HepG2 (cell line): ENCODE results near the gene PIM3. TPM values are rescaled to one million over a fixed set of nuclear protein-coding genes. Genes with fewer than 3 reads are reported as not detected.
A peak's percentile ranks its signal among the peaks of the same experiment; 100 is the strongest.

Experiments
- AGO2 ChIP-seq: fragments of 200-400 bp; formaldehyde crosslinking; optimal IDR thresholded peaks from 2 replicates; pipeline ENCODE3; 2017; ENCODE audit warnings: mild to moderate bottlenecking, low read depth, low read length, moderate library complexity
- CCDC6 ChIP-seq: sonication (generic); formaldehyde crosslinking; IDR thresholded peaks from 2 replicates; pipeline ENCODE4 v1.8.1; 2022; ENCODE audit warnings: mild to moderate bottlenecking, missing genetic modification reagents, moderate library complexity
- EZH2 ChIP-seq: conservative IDR thresholded peaks from 2 replicates; pipeline ENCODE4 v1.6.1; 2012; ENCODE audit warnings: mild to moderate bottlenecking, low read depth, low read length, moderate library complexity
- FOXC1 ChIP-seq: sonication (generic); formaldehyde crosslinking; IDR thresholded peaks from 2 replicates; pipeline ENCODE4 v1.8.0; 2022; ENCODE audit warnings: mild to moderate bottlenecking, missing genetic modification reagents, borderline replicate concordance
- GTF3A ChIP-seq: sonication (generic); formaldehyde crosslinking; conservative IDR thresholded peaks from 2 replicates; pipeline ENCODE4 v1.4.0; 2020; ENCODE audit warnings: mild to moderate bottlenecking, missing genetic modification reagents
- HBP1 ChIP-seq: IDR thresholded peaks from 2 replicates; pipeline ENCODE4 v1.6.1; 2016; ENCODE audit warnings: low read depth, control low read depth
- KAT7 ChIP-seq: IDR thresholded peaks from 2 replicates; pipeline ENCODE4 v1.6.1; 2018; ENCODE audit warnings: borderline replicate concordance, missing compliant biosample characterization
- MTERF4 ChIP-seq: sonication (generic); formaldehyde crosslinking; IDR thresholded peaks from 2 replicates; pipeline ENCODE4 v1.8.0; 2023; ENCODE audit warnings: mild to moderate bottlenecking, missing genetic modification reagents
- NFRKB ChIP-seq: fragments of 450-650 bp; IDR thresholded peaks from 2 replicates; pipeline ENCODE4 v1.6.1; 2017
- NR1H2 ChIP-seq: sonication (generic); formaldehyde crosslinking; IDR thresholded peaks from 2 replicates; pipeline ENCODE4 v1.8.1; 2022; ENCODE audit warnings: low read depth, missing genetic modification reagents, borderline replicate concordance
- NR3C1 ChIP-seq: sonication (generic); formaldehyde crosslinking; IDR thresholded peaks from 2 replicates; pipeline ENCODE4 v1.4.0; 2020; ENCODE audit warnings: missing genetic modification reagents
- RFX1 ChIP-seq: fragments of 450-650 bp; IDR thresholded peaks from 2 replicates; pipeline ENCODE4 v1.6.1; 2017
- SIN3A ChIP-seq: IDR thresholded peaks from 2 replicates; pipeline ENCODE4 v1.6.1; 2011; ENCODE audit warnings: low read depth, mild to moderate bottlenecking, control low read depth, low read length, borderline replicate concordance
- SMAD3 ChIP-seq: sonication (generic); formaldehyde crosslinking; IDR thresholded peaks from 2 replicates; pipeline ENCODE4 v1.4.0; 2020; ENCODE audit warnings: missing genetic modification reagents
- SP4 ChIP-seq: sonication (generic); formaldehyde crosslinking; IDR thresholded peaks from 2 replicates; pipeline ENCODE4 v1.8.1; 2023; ENCODE audit warnings: mild to moderate bottlenecking, missing genetic modification reagents
- THYN1 ChIP-seq: sonication (generic); formaldehyde crosslinking; IDR thresholded peaks from 2 replicates; pipeline ENCODE4 v1.8.1; 2023; ENCODE audit warnings: low read depth, mild to moderate bottlenecking, moderate library complexity, missing genetic modification reagents, borderline replicate concordance
- ZNF207 ChIP-seq: fragments of 450-650 bp; IDR thresholded peaks from 2 replicates; pipeline ENCODE4 v1.6.1; 2016; ENCODE audit warnings: antibody characterized with exemption, borderline replicate concordance
- ZNF263 ChIP-seq: sonication (generic); formaldehyde crosslinking; IDR thresholded peaks from 2 replicates; pipeline ENCODE4 v1.4.0; 2020; ENCODE audit warnings: missing genetic modification reagents
- ZNF317 ChIP-seq: sonication (generic); formaldehyde crosslinking; IDR thresholded peaks from 2 replicates; pipeline ENCODE4 v1.5.0; 2020; ENCODE audit warnings: mild to moderate bottlenecking, missing genetic modification reagents
- ZNF598 ChIP-seq: sonication (generic); formaldehyde crosslinking; IDR thresholded peaks from 2 replicates; pipeline ENCODE4 v1.5.1; 2020; ENCODE audit warnings: mild to moderate bottlenecking, missing genetic modification reagents, borderline replicate concordance
- ZNF790 ChIP-seq: sonication (generic); formaldehyde crosslinking; IDR thresholded peaks from 2 replicates; pipeline ENCODE4 v1.8.0; 2022; ENCODE audit warnings: missing genetic modification reagents, mild to moderate bottlenecking, borderline replicate concordance
- ZNF883 ChIP-seq: sonication (generic); formaldehyde crosslinking; IDR thresholded peaks from 2 replicates; pipeline ENCODE4 v1.5.1; 2020; ENCODE audit warnings: mild to moderate bottlenecking, missing genetic modification reagents; ENCODE audit errors: not compliant biosample characterization
- polyA plus RNA-seq, 8 experiments: library from polyadenylated mRNA; depleted of rRNA in 3 of 8; stranded (reverse) in 7 of 8; unstranded in 1 of 8; fragments of >200 nt; fragmentation: Illumina TruSeq in 4 of 8; extraction: Trizol in 4 of 8; gene quantifications; 2 replicates each; pipeline versions ENCODE4 v1.2.1 to v1.2.3, GENCODE V29; 2011 to 2016; ENCODE audit warnings: low read depth in 4 of 8, missing spikeins in 1 of 8, mixed read lengths in 1 of 8; ENCODE audit not compliant: insufficient read depth in 1 of 8
- total RNA-seq, 5 experiments: library from RNA; depleted of rRNA; stranded (reverse); fragments of >200 nt; fragmentation: Illumina TruSeq; extraction: Trizol; gene quantifications; 2 replicates each; pipeline ENCODE4 v1.2.3, GENCODE V29; 2016; ENCODE audit warnings: low read depth in 1 of 5
- TF ChIP-seq, protein P1 (sequence below): sonication (generic); formaldehyde crosslinking; IDR thresholded peaks from 2 replicates; pipeline ENCODE4 v1.8.1; 2023; ENCODE audit warnings: missing genetic modification reagents, mild to moderate bottlenecking, borderline replicate concordance
- TF ChIP-seq, protein P2 (sequence below): sonication (generic); formaldehyde crosslinking; IDR thresholded peaks from 2 replicates; pipeline ENCODE4 v1.5.0; 2020; ENCODE audit warnings: mild to moderate bottlenecking, missing genetic modification reagents

The PIM3 gene
- total and polyA plus RNA-seq, 2 of the 13 experiments (the other 11 are each of a cell fraction or from before 2014, with no cell fraction given), result 21.6 to 31.2 TPM

- TF ChIP-seq, protein P1, sequence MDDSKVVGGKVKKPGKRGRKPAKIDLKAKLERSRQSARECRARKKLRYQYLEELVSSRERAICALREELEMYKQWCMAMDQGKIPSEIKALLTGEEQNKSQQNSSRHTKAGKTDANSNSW (CRISPR knock-in tag), result no peak
- TF ChIP-seq ZNF598 (peak; percentile 61; the same call in 1 of the 2 replicates), CCDC6 (CRISPR knock-in tag) (no peak), SMAD3 (CRISPR knock-in tag) (0 out of 2 replicates have a peak, but pooled peaks have one; percentile 16), SIN3A (peak; percentile 71; the same call in 1 of the 2 replicates), GTF3A (CRISPR knock-in tag) (no peak), ZNF207 (no peak), NFRKB (no peak), HBP1 (no peak), SP4 (CRISPR knock-in tag) (peak; percentile 52; the same call in 1 of the 2 replicates), MTERF4 (CRISPR knock-in tag) (no peak), FOXC1 (CRISPR knock-in tag) (no peak), NR3C1 (CRISPR knock-in tag) (no peak), ZNF317 (no peak), KAT7 (CRISPR knock-in tag) (no peak; the same call in 1 of the 2 replicates), THYN1 (no peak), AGO2 (no peak), ZNF263 (CRISPR knock-in tag) (no peak), NR1H2 (CRISPR knock-in tag) (no peak), ZNF790 (no peak), EZH2 (no peak), RFX1 (no peak), ZNF883 (no peak)
- TF ChIP-seq, protein P2, sequence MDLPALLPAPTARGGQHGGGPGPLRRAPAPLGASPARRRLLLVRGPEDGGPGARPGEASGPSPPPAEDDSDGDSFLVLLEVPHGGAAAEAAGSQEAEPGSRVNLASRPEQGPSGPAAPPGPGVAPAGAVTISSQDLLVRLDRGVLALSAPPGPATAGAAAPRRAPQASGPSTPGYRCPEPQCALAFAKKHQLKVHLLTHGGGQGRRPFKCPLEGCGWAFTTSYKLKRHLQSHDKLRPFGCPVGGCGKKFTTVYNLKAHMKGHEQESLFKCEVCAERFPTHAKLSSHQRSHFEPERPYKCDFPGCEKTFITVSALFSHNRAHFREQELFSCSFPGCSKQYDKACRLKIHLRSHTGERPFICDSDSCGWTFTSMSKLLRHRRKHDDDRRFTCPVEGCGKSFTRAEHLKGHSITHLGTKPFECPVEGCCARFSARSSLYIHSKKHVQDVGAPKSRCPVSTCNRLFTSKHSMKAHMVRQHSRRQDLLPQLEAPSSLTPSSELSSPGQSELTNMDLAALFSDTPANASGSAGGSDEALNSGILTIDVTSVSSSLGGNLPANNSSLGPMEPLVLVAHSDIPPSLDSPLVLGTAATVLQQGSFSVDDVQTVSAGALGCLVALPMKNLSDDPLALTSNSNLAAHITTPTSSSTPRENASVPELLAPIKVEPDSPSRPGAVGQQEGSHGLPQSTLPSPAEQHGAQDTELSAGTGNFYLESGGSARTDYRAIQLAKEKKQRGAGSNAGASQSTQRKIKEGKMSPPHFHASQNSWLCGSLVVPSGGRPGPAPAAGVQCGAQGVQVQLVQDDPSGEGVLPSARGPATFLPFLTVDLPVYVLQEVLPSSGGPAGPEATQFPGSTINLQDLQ, result no peak
These were observed 22.6 kb upstream of the PIM3 start (continued) for GRCh38 chr22:49937758-49938564.
